Measurements from ENCODE around the gene EXOC6B.

- TF ChIP-seq CTCF (IDR thresholded peaks at IDR 0.05; ENCODE audit: low read length) = no peak
- no peak for TF ChIP-seq EZH2 (optimal IDR thresholded peaks at IDR 0.05; ENCODE audit: low read depth, low read length)
These were observed 176.0 kb downstream of the EXOC6B start for GRCh38 chr2:72649810-72650209.

Data from MM.1S (cell line).